ENCODE data around the gene HSF4.

Gene HSF4

GRCh38 chr16:67206838-67207248, 42.3 kb downstream of the HSF4 start:
- ChIA-PET CTCF (interaction anchor here (0.6 kb wide), 1 partner anchor 8 kb away, joined by 3 read pairs; no protein-coding TSS in a partner anchor), POLR2A (interaction anchor here (0.9 kb wide), 1 partner anchor 21 kb away, joined by 3 read pairs; no protein-coding TSS in a partner anchor)
- no peak for DNase-seq (ENCODE audit: extremely low spot score)
- TF ChIP-seq ELF4 (IDR thresholded peaks at IDR 0.05), result no peak
- TF ChIP-seq TARDBP (IDR thresholded peaks at IDR 0.05), result no peak
- TF ChIP-seq LEF1 (IDR thresholded peaks at IDR 0.05; ENCODE audit: borderline replicate concordance), result no peak
- TF ChIP-seq ARNT (IDR thresholded peaks at IDR 0.05), result no peak
- TF ChIP-seq SP1 (IDR thresholded peaks at IDR 0.05), result no peak
- TF ChIP-seq NFRKB (IDR thresholded peaks at IDR 0.05), result no peak
- TF ChIP-seq FOXM1 (IDR thresholded peaks at IDR 0.05; ENCODE audit: borderline replicate concordance), result no peak
- TF ChIP-seq FOXA1 (IDR thresholded peaks at IDR 0.05), result no peak
- no peak for TF ChIP-seq ZNF384 (IDR thresholded peaks at IDR 0.05)
- no peak for TF ChIP-seq PKNOX1 (IDR thresholded peaks at IDR 0.05)
- TF ChIP-seq CTBP1 (IDR thresholded peaks at IDR 0.05; ENCODE audit: borderline replicate concordance), result no peak
- TF ChIP-seq HDGF (IDR thresholded peaks at IDR 0.05; ENCODE audit: borderline replicate concordance), result no peak
- TF ChIP-seq BHLHE40 (IDR thresholded peaks at IDR 0.05; ENCODE audit: borderline replicate concordance), result no peak
- TF ChIP-seq FOXK2 (IDR thresholded peaks at IDR 0.05), result no peak
- TF ChIP-seq L3MBTL2 (conservative IDR thresholded peaks at IDR 0.05), result no peak
- TF ChIP-seq SUZ12 (IDR thresholded peaks at IDR 0.05), result no peak

GRCh38 chr16:67207249-67208091, 42.9 kb downstream of the HSF4 start:
- ChIA-PET POLR2A (interaction anchor here (0.9 to 2.7 kb wide), 2 partner anchors 19 to 21 kb away, joined by 3 to 10 read pairs; partner anchors contain the start of gene TMEM208), CTCF (interaction anchor here (0.6 kb wide), 1 partner anchor 8 kb away, joined by 3 read pairs; no protein-coding TSS in a partner anchor)
- DNase-seq (ENCODE audit: extremely low spot score), result no peak

GRCh38 chr16:67208154-67208896, 43.8 kb downstream of the HSF4 start:
- no peak for DNase-seq (ENCODE audit: extremely low spot score)
- ChIA-PET CTCF (no interaction called here), POLR2A (interaction anchor here (2.7 kb wide), 1 partner anchor 18 kb away, joined by 10 read pairs; the partner anchor contains the start of gene TMEM208)
- TF ChIP-seq ELF4 (IDR thresholded peaks at IDR 0.05), result no peak
- no peak for TF ChIP-seq HDGF (IDR thresholded peaks at IDR 0.05; ENCODE audit: borderline replicate concordance)

More at GRCh38 chr16:67207249-67208091, 42.9 kb downstream of the HSF4 start:
- TF ChIP-seq NFRKB (IDR thresholded peaks at IDR 0.05), result no peak
- no peak for TF ChIP-seq FOXA1 (IDR thresholded peaks at IDR 0.05)
- TF ChIP-seq ZNF384 (IDR thresholded peaks at IDR 0.05), result no peak
- no peak for TF ChIP-seq BHLHE40 (IDR thresholded peaks at IDR 0.05; ENCODE audit: borderline replicate concordance)

GRCh38 chr16:67209565-67209964, 45.0 kb downstream of the HSF4 start:
- ChIA-PET CTCF (no interaction called here), POLR2A (interaction anchor here (1.2 to 2.7 kb wide), 2 partner anchors 17 to 38 kb away, joined by 5 to 10 read pairs; partner anchors contain the start of gene TMEM208)
- DNase-seq (ENCODE audit: extremely low spot score), result no peak
- no peak for TF ChIP-seq NFRKB (IDR thresholded peaks at IDR 0.05)
- TF ChIP-seq ZNF384 (IDR thresholded peaks at IDR 0.05), result no peak
- no peak for TF ChIP-seq L3MBTL2 (conservative IDR thresholded peaks at IDR 0.05)
- TF ChIP-seq BHLHE40 (IDR thresholded peaks at IDR 0.05; ENCODE audit: borderline replicate concordance), result no peak
- no peak for TF ChIP-seq FOXK2 (IDR thresholded peaks at IDR 0.05)
- no peak for TF ChIP-seq ARNT (IDR thresholded peaks at IDR 0.05)
- TF ChIP-seq CTBP1 (IDR thresholded peaks at IDR 0.05; ENCODE audit: borderline replicate concordance), result no peak
- TF ChIP-seq SUZ12 (IDR thresholded peaks at IDR 0.05), result no peak
- TF ChIP-seq LEF1 (IDR thresholded peaks at IDR 0.05; ENCODE audit: borderline replicate concordance), result no peak
- TF ChIP-seq FOXM1 (IDR thresholded peaks at IDR 0.05; ENCODE audit: borderline replicate concordance), result no peak
- TF ChIP-seq TARDBP (IDR thresholded peaks at IDR 0.05), result no peak
- TF ChIP-seq ELF4 (IDR thresholded peaks at IDR 0.05), result no peak
- no peak for TF ChIP-seq SP1 (IDR thresholded peaks at IDR 0.05)
- no peak for TF ChIP-seq HDGF (IDR thresholded peaks at IDR 0.05; ENCODE audit: borderline replicate concordance)
- TF ChIP-seq FOXA1 (IDR thresholded peaks at IDR 0.05), result no peak
- no peak for TF ChIP-seq PKNOX1 (IDR thresholded peaks at IDR 0.05)

GRCh38 chr16:67210069-67210937, 45.8 kb downstream of the HSF4 start:
- DNase-seq (ENCODE audit: extremely low spot score), result no peak
- no peak for TF ChIP-seq NFRKB (IDR thresholded peaks at IDR 0.05)
- ChIA-PET POLR2A (interaction anchor here (1.2 to 2.7 kb wide), 2 partner anchors 16 to 38 kb away, joined by 5 to 10 read pairs; partner anchors contain the start of gene TMEM208), CTCF (no interaction called here)

GRCh38 chr16:67211674-67212073, 47.1 kb downstream of the HSF4 start:
- ChIA-PET POLR2A (interaction anchor here (0.7 kb wide), 1 partner anchor 36 kb away, joined by 3 read pairs; the partner anchor contains the start of gene FHOD1), CTCF (no interaction called here)
- no peak for DNase-seq (ENCODE audit: extremely low spot score)
- TF ChIP-seq ELF4 (IDR thresholded peaks at IDR 0.05) (no peak), FOXK2 (IDR thresholded peaks at IDR 0.05) (no peak), BHLHE40 (IDR thresholded peaks at IDR 0.05; ENCODE audit: borderline replicate concordance) (no peak), PKNOX1 (IDR thresholded peaks at IDR 0.05) (no peak), ARNT (IDR thresholded peaks at IDR 0.05) (no peak), L3MBTL2 (conservative IDR thresholded peaks at IDR 0.05) (no peak), TARDBP (IDR thresholded peaks at IDR 0.05) (no peak), NFRKB (IDR thresholded peaks at IDR 0.05) (no peak), FOXM1 (IDR thresholded peaks at IDR 0.05; ENCODE audit: borderline replicate concordance) (no peak), SUZ12 (IDR thresholded peaks at IDR 0.05) (no peak), HDGF (IDR thresholded peaks at IDR 0.05; ENCODE audit: borderline replicate concordance) (no peak), CTBP1 (IDR thresholded peaks at IDR 0.05; ENCODE audit: borderline replicate concordance) (no peak), FOXA1 (IDR thresholded peaks at IDR 0.05) (no peak), LEF1 (IDR thresholded peaks at IDR 0.05; ENCODE audit: borderline replicate concordance) (no peak), ZNF384 (IDR thresholded peaks at IDR 0.05) (no peak), SP1 (IDR thresholded peaks at IDR 0.05) (no peak)
